Activated CD4-positive, alpha-beta T cell treated with anti-CD3 and anti-CD28 coated beads, Interleukin-2, amount 50 U/mL, for 1 hour (primary cell): ENCODE measurements around the gene PARD3B.

ENCODE experiments used
- DNase-seq: peaks from one replicate; pipeline ENCODE4 v3.0.0-alpha.2; 2020

PARD3B gene

GRCh38 chr2:205169012-205169411 lies 623.7 kb downstream of the PARD3B start:
- no peak for DNase-seq

GRCh38 chr2:205169464-205169863 lies 624.2 kb downstream of the PARD3B start:
- no peak for DNase-seq

- DNase-seq: no peak
Measured at GRCh38 chr2:205170399-205170798, 625.1 kb downstream of the PARD3B start.

GRCh38 chr2:205171261-205171940 lies 626.1 kb downstream of the PARD3B start:
- DNase-seq: no peak

GRCh38 chr2:205175831-205176230 lies 630.6 kb downstream of the PARD3B start:
- no peak for DNase-seq

GRCh38 chr2:205176546-205176945 lies 631.3 kb downstream of the PARD3B start:
- no peak for DNase-seq

GRCh38 chr2:205177546-205177945 lies 632.3 kb downstream of the PARD3B start:
- no peak for DNase-seq

- DNase-seq: no peak
Measured at GRCh38 chr2:205180730-205181129, 635.5 kb downstream of the PARD3B start.

GRCh38 chr2:205187731-205188130 lies 642.5 kb downstream of the PARD3B start:
- no peak for DNase-seq

- DNase-seq: no peak
Measured at GRCh38 chr2:205188239-205189138, 643.2 kb downstream of the PARD3B start.

GRCh38 chr2:205189301-205189700 lies 644.0 kb downstream of the PARD3B start:
- no peak for DNase-seq

- no peak for DNase-seq
Measured at GRCh38 chr2:205190528-205190927, 645.3 kb downstream of the PARD3B start.

- no peak for DNase-seq
Measured at GRCh38 chr2:205193125-205193835, 648.0 kb downstream of the PARD3B start.

- no peak for DNase-seq
Measured at GRCh38 chr2:205193836-205194228, 648.6 kb downstream of the PARD3B start.

- peak; percentile 4 for DNase-seq
Measured at GRCh38 chr2:205197468-205198139, 652.3 kb downstream of the PARD3B start.

- no peak for DNase-seq
Measured at GRCh38 chr2:205198140-205198525, 652.9 kb downstream of the PARD3B start.

- no peak for DNase-seq
Measured at GRCh38 chr2:205199165-205199850, 654.0 kb downstream of the PARD3B start.

- no peak for DNase-seq
Measured at GRCh38 chr2:205210494-205210893, 665.2 kb downstream of the PARD3B start.

GRCh38 chr2:205212357-205212756 lies 667.1 kb downstream of the PARD3B start:
- DNase-seq: no peak

- DNase-seq: no peak
Measured at GRCh38 chr2:205216092-205216491, 670.8 kb downstream of the PARD3B start.

- no peak for DNase-seq
Measured at GRCh38 chr2:205216580-205216979, 671.3 kb downstream of the PARD3B start.

GRCh38 chr2:205217004-205217403 lies 671.7 kb downstream of the PARD3B start:
- DNase-seq: no peak
